Measurements from ENCODE around the gene CASK.

DNA sequence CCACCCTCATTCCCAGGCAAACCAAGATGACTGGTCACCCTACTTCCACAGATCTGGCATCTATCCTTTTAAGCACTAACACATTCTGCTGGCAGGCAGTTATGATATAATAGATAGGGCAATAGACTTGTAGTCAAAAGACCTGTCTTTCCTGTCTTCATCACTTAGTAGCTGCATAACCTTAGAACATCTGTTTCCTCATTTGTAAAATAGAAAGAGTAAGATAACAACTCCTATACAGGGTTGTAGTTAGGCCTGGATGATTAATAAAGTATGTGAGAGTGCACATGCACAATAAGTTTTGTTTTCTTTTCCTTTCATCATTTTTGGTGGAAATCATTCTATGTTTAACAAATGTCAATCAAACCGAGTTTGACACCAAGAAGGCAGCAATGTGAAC lies 127.3 kb downstream of the CASK start:
- TF ChIP-seq TOX (CRISPR knock-in tag; IDR thresholded peaks at IDR 0.05; ENCODE audit: borderline replicate concordance) (no peak), ARNTL (CRISPR knock-in tag; IDR thresholded peaks at IDR 0.05; ENCODE audit: borderline replicate concordance, low read depth) (no peak), ZFP3 (CRISPR knock-in tag; IDR thresholded peaks at IDR 0.05) (no peak), ZNF8 (CRISPR knock-in tag; IDR thresholded peaks at IDR 0.05) (no peak), RARB (CRISPR knock-in tag; IDR thresholded peaks at IDR 0.05) (no peak), ZFP30 (CRISPR knock-in tag; IDR thresholded peaks at IDR 0.05) (no peak), PPARA (CRISPR knock-in tag; IDR thresholded peaks at IDR 0.05; ENCODE audit: borderline replicate concordance) (no peak), TCF4 (CRISPR knock-in tag; IDR thresholded peaks at IDR 0.05; ENCODE audit: borderline replicate concordance) (no peak), GLIS3 (CRISPR knock-in tag; IDR thresholded peaks at IDR 0.05) (no peak)
- TF ChIP-seq, protein P1, sequence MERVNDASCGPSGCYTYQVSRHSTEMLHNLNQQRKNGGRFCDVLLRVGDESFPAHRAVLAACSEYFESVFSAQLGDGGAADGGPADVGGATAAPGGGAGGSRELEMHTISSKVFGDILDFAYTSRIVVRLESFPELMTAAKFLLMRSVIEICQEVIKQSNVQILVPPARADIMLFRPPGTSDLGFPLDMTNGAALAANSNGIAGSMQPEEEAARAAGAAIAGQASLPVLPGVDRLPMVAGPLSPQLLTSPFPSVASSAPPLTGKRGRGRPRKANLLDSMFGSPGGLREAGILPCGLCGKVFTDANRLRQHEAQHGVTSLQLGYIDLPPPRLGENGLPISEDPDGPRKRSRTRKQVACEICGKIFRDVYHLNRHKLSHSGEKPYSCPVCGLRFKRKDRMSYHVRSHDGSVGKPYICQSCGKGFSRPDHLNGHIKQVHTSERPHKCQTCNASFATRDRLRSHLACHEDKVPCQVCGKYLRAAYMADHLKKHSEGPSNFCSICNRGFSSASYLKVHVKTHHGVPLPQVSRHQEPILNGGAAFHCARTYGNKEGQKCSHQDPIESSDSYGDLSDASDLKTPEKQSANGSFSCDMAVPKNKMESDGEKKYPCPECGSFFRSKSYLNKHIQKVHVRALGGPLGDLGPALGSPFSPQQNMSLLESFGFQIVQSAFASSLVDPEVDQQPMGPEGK (CRISPR knock-in tag; IDR thresholded peaks at IDR 0.05; ENCODE audit: borderline replicate concordance): no peak
- TF ChIP-seq, protein P2, sequence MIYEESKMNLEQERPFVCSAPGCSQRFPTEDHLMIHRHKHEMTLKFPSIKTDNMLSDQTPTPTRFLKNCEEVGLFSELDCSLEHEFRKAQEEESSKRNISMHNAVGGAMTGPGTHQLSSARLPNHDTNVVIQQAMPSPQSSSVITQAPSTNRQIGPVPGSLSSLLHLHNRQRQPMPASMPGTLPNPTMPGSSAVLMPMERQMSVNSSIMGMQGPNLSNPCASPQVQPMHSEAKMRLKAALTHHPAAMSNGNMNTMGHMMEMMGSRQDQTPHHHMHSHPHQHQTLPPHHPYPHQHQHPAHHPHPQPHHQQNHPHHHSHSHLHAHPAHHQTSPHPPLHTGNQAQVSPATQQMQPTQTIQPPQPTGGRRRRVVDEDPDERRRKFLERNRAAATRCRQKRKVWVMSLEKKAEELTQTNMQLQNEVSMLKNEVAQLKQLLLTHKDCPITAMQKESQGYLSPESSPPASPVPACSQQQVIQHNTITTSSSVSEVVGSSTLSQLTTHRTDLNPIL (CRISPR knock-in tag; IDR thresholded peaks at IDR 0.05; ENCODE audit: low read depth): no peak
- TF ChIP-seq, protein P3, sequence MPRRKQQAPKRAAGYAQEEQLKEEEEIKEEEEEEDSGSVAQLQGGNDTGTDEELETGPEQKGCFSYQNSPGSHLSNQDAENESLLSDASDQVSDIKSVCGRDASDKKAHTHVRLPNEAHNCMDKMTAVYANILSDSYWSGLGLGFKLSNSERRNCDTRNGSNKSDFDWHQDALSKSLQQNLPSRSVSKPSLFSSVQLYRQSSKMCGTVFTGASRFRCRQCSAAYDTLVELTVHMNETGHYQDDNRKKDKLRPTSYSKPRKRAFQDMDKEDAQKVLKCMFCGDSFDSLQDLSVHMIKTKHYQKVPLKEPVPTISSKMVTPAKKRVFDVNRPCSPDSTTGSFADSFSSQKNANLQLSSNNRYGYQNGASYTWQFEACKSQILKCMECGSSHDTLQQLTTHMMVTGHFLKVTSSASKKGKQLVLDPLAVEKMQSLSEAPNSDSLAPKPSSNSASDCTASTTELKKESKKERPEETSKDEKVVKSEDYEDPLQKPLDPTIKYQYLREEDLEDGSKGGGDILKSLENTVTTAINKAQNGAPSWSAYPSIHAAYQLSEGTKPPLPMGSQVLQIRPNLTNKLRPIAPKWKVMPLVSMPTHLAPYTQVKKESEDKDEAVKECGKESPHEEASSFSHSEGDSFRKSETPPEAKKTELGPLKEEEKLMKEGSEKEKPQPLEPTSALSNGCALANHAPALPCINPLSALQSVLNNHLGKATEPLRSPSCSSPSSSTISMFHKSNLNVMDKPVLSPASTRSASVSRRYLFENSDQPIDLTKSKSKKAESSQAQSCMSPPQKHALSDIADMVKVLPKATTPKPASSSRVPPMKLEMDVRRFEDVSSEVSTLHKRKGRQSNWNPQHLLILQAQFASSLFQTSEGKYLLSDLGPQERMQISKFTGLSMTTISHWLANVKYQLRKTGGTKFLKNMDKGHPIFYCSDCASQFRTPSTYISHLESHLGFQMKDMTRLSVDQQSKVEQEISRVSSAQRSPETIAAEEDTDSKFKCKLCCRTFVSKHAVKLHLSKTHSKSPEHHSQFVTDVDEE (CRISPR knock-in tag; IDR thresholded peaks at IDR 0.05): no peak

All from SK-N-SH treated with all-trans-retinoic acid at 6 μM for 48 hours (cell line).